DMS153 treated with DMSO at 0.1 percent for 48 hours (cell line): ENCODE data around the gene SYTL3.
"Not testable (repeated sequence)": the region's sequence is repeated elsewhere in the genome, so short reads cannot be mapped to it uniquely, and the experiment has no call there.

Source experiments
- DNase-seq: peaks from one replicate; lab custom pipeline; 2025; ENCODE audit not compliant: unreplicated experiment; lab: John Stamatoyannopoulos, UW

SYTL3 gene

GRCh38 chr6:158787395-158787794 lies 137.5 kb downstream of the SYTL3 start:
- no peak for DNase-seq

DNA sequence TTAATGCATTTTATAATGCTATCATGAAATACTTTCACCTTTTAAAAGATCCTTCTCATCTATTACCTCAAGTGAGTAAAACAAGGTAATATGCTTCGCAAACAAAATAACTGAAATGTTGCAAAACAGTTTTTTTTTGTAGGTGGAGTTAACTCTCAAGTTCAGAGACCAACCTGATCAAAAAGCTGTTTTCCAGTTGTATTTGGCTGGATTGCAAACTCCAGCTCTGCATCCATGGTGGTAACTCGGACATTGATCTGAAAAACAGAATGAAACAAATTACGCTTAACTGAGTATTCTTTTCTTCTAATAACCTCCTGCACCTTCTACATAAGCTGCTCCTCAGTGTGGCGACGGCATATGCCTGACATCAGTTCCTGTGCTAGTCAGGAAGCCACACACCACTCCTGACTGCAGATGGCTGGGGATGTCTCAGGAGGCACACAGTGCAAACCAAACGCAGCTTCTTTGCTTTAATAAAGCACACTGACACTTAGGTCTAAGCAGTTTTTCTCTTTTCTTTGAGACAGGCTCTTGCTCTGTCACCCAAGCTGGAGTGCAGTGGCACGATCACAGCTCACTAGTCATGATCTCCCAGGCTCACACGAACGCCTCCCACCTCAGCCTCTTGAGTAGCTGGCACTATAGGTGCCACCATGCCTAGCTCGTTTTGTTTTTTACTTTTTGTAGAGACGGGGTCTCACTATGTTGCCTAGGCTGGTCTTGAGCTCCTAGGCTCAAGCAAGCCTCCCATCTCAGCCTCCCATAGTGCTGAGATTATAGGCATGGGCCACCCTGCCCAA lies 139.5 kb downstream of the SYTL3 start:
- DNase-seq = no peak

DNA sequence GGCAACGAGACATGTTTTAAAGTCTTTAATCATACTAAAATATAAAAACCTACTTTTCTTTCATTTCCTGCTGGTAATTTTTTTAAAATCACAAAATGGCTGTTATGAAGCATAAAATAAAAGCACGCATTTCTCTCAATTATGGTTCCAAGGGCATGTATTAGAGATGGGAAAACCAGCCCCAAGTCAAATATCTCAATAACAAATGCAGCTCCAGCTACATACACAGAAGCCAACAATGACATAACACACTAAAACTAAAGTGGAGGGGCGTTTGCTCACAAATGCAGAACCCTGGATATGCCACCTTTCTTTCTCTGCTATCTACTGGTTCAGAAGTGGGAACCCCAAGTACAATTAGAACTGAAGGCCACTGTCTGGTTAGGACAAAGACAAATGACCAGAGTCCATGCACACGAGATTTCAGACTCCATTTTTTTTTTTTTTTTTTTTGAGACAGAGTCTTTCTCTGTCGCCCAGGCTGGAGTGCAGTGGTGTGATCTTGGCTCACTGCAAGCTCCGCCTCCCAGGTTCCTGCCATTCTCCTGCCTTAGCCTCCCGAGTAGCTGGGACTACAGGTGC lies 141.5 kb downstream of the SYTL3 start:
- DNase-seq = no peak

- not testable (repeated sequence) for DNase-seq
These were observed 142.7 kb downstream of the SYTL3 start for GRCh38 chr6:158792505-158792904.

- DNase-seq = no peak
These were observed 143.6 kb downstream of the SYTL3 start for GRCh38 chr6:158793432-158793831.

GRCh38 chr6:158795516-158795915 lies 145.7 kb downstream of the SYTL3 start:
- DNase-seq = no peak

- DNase-seq = no peak
These were observed 146.5 kb downstream of the SYTL3 start for GRCh38 chr6:158796353-158796752.

GRCh38 chr6:158797331-158798310 lies 147.8 kb downstream of the SYTL3 start:
- DNase-seq = no peak

DNA sequence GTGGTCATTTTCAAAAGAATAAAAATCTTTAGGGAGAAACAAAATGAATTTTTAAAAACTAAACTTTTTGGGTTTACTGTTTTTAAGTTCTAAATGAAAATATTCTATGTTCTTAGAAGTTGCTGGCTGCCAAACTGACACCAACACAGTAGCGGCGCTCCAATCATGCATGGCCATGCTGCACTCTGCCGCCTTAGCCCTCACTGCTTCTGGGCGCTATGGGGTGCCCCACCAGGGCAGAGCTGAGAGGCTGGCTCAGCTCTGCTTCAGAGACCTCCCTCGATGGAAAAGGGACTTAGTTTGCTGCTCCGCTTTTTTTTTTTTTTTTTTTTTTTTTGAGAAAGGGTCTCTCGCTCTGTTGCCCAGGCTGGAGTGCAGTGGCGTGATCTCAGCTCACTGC lies 148.5 kb downstream of the SYTL3 start:
- DNase-seq = no peak

- DNase-seq = peak; percentile 88
These were observed 149.4 kb downstream of the SYTL3 start for GRCh38 chr6:158799051-158799792.

DNA sequence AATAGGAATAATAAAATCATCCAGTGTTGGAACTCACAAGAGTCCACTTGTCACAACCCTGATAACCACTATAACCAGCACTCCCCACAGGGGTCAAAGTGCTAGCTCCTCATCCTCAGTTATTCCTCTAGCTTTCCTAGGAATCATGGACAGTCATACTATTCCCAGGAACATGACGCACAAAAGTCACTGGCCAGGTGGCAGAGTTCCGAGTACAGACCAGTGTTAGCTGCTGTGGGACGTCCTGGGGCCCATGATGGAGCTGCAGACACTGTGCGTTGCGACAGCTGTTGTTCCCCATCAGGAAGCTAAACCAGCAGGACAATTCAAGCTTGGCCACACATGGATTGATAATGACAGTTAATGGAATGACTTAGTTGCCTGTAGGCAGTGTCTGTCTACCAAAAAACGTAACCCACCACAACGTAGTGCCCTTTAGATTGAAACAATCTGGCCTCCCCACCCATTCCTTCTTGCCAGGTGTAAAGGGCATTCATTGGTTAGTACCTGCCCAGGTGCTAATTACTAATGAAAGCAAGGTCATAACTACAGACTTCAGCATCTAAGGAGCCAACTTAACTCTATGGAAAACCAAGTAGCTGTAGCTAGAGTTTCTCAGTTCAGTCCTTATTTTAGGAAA lies 151.9 kb downstream of the SYTL3 start:
- DNase-seq = no peak

DNA sequence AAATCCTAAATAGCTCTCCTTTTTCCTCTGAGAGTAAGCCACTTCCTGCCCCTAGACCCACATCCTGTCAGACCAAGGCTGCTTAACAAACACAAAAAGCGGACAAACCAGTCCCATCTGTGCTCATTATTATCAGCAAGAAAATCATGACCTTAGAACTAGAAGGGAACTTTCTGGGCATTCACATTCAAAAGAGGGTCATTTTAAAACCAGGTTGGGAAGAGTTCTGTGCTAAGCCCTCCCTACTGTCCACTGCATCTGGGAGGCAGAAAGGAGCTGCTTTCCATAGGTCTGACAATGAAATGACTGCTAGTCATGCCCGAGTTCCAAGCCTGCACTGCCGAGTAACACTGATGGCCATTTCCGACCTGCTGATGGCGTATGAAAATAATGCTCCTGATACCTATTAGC lies 153.9 kb downstream of the SYTL3 start:
- peak; percentile 56 for DNase-seq

- DNase-seq = no peak
These were observed 154.4 kb downstream of the SYTL3 start for GRCh38 chr6:158804207-158804606.

DNA sequence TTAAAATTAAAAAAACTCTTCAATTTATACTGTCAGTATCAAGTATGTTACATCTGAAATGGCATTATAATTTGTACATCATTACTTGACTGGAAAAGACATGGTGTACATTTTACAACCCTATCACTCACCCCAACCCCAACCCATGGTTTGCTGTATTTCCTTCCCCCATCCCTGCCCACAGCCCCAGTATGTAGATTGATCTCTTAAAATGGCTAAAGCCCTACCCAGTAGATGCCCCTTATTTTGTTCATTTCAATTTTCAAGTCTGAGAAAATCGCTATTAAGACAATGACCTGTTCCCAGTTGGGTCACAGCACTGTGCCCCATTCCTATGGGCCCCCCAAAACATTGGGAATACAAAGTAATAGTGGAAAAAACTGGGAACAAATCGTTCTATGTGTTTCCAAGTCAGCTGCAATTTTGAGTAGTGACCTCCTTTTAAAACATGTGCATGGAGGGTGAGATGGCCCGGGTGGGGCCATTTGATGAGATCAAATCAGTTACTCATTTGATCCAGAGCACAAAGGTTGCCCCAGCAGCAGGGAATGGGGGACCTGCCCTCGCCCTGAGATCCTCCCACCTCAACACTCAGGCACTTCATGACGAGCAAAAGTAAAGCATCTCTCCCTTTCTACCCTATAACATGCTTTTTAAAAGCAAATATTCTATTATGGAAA lies 156.0 kb downstream of the SYTL3 start:
- no peak for DNase-seq

DNA sequence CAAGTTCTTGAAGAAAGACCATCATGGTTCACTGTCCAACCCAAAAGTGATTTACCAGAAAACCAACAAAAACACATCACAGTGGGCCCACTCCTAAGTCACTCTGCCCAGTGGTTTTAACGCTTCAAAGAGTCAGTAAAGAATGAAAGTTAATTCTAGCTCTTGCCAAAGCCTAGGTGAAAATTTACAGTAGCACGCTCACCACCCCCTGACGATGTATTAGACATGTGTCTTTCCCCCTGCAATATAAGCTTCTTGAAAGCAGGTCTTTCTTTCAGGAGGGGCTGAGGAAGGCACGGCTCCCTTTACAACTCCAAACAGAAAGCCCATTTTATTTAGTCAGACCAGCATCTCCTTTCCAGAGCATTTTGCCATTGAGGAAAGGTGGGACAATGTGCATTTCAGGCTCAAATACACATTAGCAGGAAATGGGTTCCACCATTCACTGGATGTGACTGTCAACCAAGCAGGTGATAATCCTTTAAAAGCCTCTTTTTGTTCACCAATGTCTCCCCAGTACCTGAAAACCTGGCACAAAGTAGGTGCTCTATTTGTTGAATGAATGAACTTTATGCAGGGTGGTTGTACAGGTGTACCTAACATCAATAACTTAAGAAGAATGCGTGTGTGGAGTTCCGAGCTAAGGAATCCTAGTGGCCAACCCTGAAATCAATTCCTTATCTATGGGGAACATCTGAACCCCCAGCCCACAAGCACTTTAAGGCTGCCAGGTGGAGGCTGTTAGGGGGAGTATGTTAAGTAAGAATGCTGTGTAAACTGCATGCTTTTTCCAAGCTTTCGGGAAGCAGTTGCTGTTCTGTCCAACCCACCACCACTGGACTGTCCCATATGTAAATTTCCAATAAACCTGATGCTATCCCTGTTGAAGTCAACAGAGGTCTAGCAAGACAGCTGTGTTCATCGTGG lies 157.9 kb downstream of the SYTL3 start:
- no peak for DNase-seq

DNA sequence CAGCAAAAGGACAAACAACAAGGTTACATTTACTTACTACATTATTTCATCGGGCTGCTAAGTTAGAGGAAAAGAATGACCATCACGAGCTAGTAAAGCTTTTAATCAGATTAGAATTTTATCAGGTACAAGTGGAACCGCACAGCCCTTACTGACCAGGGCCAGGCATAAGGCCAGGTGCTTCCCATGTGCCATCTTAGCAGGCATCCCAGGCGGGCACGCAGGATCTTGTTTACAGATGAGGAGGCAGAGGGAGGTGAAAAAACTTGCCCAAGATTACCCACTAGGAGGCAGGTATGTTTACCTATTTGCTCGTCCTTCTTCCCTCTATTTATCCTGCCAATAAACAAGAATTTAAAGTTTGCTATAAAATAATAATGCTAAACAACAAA lies 158.6 kb downstream of the SYTL3 start:
- no peak for DNase-seq

DNA sequence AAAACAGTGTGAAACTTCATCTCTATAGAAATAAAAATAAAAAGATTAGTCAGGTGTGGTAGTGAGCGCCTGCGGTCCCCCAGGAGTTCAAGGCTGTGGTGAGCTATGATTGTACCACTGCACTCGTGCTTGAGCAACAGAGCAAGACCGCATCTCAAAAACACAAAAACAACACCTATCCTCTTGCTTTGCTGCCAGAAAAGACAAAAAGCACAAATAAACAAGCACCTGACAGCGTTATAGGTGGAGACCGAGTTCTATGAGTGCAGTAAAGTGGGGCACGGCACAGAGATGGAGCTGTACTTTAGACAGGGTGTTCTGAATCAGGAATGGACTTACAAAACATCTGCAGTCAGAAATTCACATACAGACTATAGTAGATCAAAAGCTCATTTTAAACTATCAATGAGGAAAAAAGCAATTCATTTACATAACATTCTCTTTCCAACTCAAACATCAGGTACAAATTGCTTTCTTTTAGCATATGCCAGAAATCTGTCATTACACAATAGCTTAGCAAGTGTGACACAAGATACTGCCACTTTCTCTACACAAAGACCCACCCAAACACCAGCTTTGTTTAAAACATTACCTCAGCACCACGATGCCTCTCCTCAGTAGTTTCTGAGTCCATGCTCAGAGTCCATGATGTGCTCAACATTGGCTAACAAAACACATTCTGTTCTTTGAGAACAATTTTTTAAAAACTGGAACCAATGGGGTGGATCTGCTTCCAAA lies 159.3 kb downstream of the SYTL3 start:
- DNase-seq = no peak
